ENCODE data around the gene CCKAR.

CCKAR gene

GRCh38 chr4:26484516-26484915, 5.8 kb downstream of the CCKAR start:
- DNase-seq (ENCODE audit: low spot score in 2 of 2): no peak
- no peak overlapping the region for H3K27ac Mint-ChIP-seq (ENCODE audit: low read depth)
- H3K4me3 Mint-ChIP-seq: no peak overlapping the region
- no peaks in the 10 kb centered on the region for H3K9me3 Mint-ChIP-seq
- H3K36me3 Mint-ChIP-seq (ENCODE audit: insufficient read depth): no peaks in the 10 kb centered on the region
- peaks cover 18% of the 10 kb centered on the region for H3K27me3 Mint-ChIP-seq
- no peak for ATAC-seq (replicated peaks; ENCODE audit: extremely low read depth, poor library complexity, severe bottlenecking)
- H3K4me1 Mint-ChIP-seq: no peaks in the 10 kb centered on the region

- no peak for DNase-seq (ENCODE audit: low spot score in 2 of 2)
- no peak overlapping the region for H3K27ac Mint-ChIP-seq (ENCODE audit: low read depth)
- peaks cover 14% of the 10 kb centered on the region for H3K27me3 Mint-ChIP-seq
- no peak for ATAC-seq (replicated peaks; ENCODE audit: extremely low read depth, poor library complexity, severe bottlenecking)
- H3K9me3 Mint-ChIP-seq: no peaks in the 10 kb centered on the region
- H3K4me1 Mint-ChIP-seq: no peaks in the 10 kb centered on the region
- H3K36me3 Mint-ChIP-seq (ENCODE audit: insufficient read depth): no peaks in the 10 kb centered on the region
- H3K4me3 Mint-ChIP-seq: no peak overlapping the region
Observed at GRCh38 chr4:26484032-26484515, 6.2 kb downstream of the CCKAR start.

- Mint-ChIP-seq H3K9me3 (no peaks in the 10 kb centered on the region), H3K27ac (ENCODE audit: low read depth) (no peak overlapping the region), H3K4me1 (no peaks in the 10 kb centered on the region), H3K27me3 (peaks cover under 1% of the 10 kb centered on the region), H3K36me3 (ENCODE audit: insufficient read depth) (no peaks in the 10 kb centered on the region), H3K4me3 (no peak overlapping the region)
- no peak for DNase-seq (ENCODE audit: low spot score in 2 of 2)
- no peak for ATAC-seq (replicated peaks; ENCODE audit: extremely low read depth, poor library complexity, severe bottlenecking)
Observed at GRCh38 chr4:26482508-26483462, 7.5 kb downstream of the CCKAR start.

DNA sequence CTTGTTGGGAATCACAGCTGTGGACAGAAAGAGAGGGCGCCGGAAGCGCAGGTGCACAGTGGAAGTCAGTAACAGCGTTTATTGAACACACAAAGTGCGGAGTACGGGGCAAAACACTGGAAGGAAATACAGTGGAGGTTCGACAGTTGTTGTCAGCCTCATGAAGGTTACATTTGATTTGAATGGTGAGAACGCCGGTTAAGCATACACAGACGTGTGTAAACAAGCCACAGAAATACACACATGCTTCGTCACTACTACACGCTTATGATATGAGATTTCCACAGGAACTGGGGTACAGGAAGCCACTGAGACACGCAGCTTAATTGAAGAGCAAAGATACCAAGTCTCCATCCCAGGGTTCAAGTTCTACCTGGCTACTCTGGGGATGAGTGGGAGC, 12.0 kb downstream of the CCKAR start:
- Mint-ChIP-seq H3K9me3 (no peaks in the 10 kb centered on the region), H3K27me3 (no peaks in the 10 kb centered on the region), H3K4me1 (no peaks in the 10 kb centered on the region), H3K4me3 (no peak overlapping the region), H3K27ac (ENCODE audit: low read depth) (no peak overlapping the region), H3K36me3 (ENCODE audit: insufficient read depth) (no peaks in the 10 kb centered on the region)
- no peak for ATAC-seq (replicated peaks; ENCODE audit: extremely low read depth, poor library complexity, severe bottlenecking)
- no peak for DNase-seq (ENCODE audit: low spot score in 2 of 2)

DNA sequence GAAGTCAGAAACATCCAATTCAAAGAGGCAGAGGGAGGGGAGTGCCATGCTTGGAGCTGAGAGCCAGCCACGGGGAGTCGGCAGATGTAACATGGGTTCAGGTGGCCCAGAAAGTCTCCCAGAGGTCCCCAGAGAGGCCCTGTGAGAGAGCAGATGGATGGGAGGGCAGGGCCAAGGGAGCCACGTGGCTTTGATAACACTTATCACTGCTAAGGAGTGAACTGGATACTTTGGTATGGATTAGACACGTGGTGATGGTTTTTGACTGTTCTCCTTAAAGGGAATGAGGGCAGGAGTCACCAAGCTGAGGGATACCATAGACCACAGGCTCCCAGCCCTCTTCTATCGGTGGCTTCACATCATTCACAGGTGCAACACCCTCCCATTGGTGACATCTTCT, 13.7 kb downstream of the CCKAR start:
- no peak for ATAC-seq (replicated peaks; ENCODE audit: extremely low read depth, poor library complexity, severe bottlenecking)
- H3K27ac Mint-ChIP-seq (ENCODE audit: low read depth): no peak overlapping the region

GRCh38 chr4:26475716-26476115, 14.6 kb downstream of the CCKAR start:
- no peak overlapping the region for H3K4me3 Mint-ChIP-seq
- DNase-seq (ENCODE audit: low spot score in 2 of 2) (no peak), ATAC-seq (replicated peaks; ENCODE audit: extremely low read depth, poor library complexity, severe bottlenecking) (no peak)

More for the DNA sequence above, 13.7 kb downstream of the CCKAR start:
- H3K9me3 Mint-ChIP-seq: no peaks in the 10 kb centered on the region
- H3K27me3 Mint-ChIP-seq: peaks cover 8% of the 10 kb centered on the region
- DNase-seq (ENCODE audit: low spot score in 2 of 2): no peak
- H3K4me1 Mint-ChIP-seq: no peaks in the 10 kb centered on the region
- H3K36me3 Mint-ChIP-seq (ENCODE audit: insufficient read depth): no peaks in the 10 kb centered on the region
- no peak overlapping the region for H3K4me3 Mint-ChIP-seq

DNA sequence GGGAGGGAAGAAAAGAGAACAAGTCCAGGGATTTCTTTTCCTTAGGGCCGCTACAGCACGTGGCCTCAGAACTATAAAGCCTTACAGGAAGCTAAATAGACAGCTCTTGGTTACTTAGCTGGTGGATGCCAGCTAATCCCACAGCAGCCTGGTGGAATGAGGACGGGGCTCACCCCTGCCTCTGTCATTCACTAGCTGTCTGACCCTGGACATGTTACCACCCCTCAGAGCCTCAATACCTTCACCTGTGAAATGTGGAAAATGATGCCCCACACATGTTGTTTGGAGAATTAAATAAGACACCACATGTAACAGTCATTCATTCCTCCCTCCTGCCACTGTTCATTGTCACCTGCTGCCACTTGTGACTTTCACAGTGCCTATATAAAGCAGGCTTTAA, 15.7 kb downstream of the CCKAR start:
- Mint-ChIP-seq H3K36me3 (ENCODE audit: insufficient read depth) (no peaks in the 10 kb centered on the region), H3K27ac (ENCODE audit: low read depth) (no peak overlapping the region), H3K27me3 (peaks cover 9% of the 10 kb centered on the region), H3K4me1 (no peaks in the 10 kb centered on the region), H3K4me3 (no peak overlapping the region), H3K9me3 (no peaks in the 10 kb centered on the region)
- DNase-seq (ENCODE audit: low spot score in 2 of 2): no peak
- no peak for ATAC-seq (replicated peaks; ENCODE audit: extremely low read depth, poor library complexity, severe bottlenecking)

More at GRCh38 chr4:26475716-26476115, 14.6 kb downstream of the CCKAR start:
- no peaks in the 10 kb centered on the region for H3K36me3 Mint-ChIP-seq (ENCODE audit: insufficient read depth)
- no peaks in the 10 kb centered on the region for H3K4me1 Mint-ChIP-seq
- no peaks in the 10 kb centered on the region for H3K9me3 Mint-ChIP-seq
- peaks cover 9% of the 10 kb centered on the region for H3K27me3 Mint-ChIP-seq
- no peak overlapping the region for H3K27ac Mint-ChIP-seq (ENCODE audit: low read depth)

- Mint-ChIP-seq H3K4me1 (no peaks in the 10 kb centered on the region), H3K27ac (ENCODE audit: low read depth) (no peak overlapping the region), H3K4me3 (no peak overlapping the region), H3K36me3 (ENCODE audit: insufficient read depth) (no peaks in the 10 kb centered on the region), H3K27me3 (peaks cover 9% of the 10 kb centered on the region), H3K9me3 (no peaks in the 10 kb centered on the region)
- DNase-seq (ENCODE audit: low spot score in 2 of 2) (no peak), ATAC-seq (replicated peaks; ENCODE audit: extremely low read depth, poor library complexity, severe bottlenecking) (no peak)
Observed at GRCh38 chr4:26473893-26474292, 16.4 kb downstream of the CCKAR start.

- Mint-ChIP-seq H3K27ac (ENCODE audit: low read depth) (no peak overlapping the region), H3K36me3 (ENCODE audit: insufficient read depth) (no peaks in the 10 kb centered on the region), H3K9me3 (no peaks in the 10 kb centered on the region), H3K4me1 (no peaks in the 10 kb centered on the region), H3K27me3 (peaks cover 16% of the 10 kb centered on the region), H3K4me3 (no peak overlapping the region)
- DNase-seq (ENCODE audit: low spot score in 2 of 2) (no peak), ATAC-seq (replicated peaks; ENCODE audit: extremely low read depth, poor library complexity, severe bottlenecking) (no peak)
Observed at GRCh38 chr4:26471890-26472289, 18.4 kb downstream of the CCKAR start.

DNA sequence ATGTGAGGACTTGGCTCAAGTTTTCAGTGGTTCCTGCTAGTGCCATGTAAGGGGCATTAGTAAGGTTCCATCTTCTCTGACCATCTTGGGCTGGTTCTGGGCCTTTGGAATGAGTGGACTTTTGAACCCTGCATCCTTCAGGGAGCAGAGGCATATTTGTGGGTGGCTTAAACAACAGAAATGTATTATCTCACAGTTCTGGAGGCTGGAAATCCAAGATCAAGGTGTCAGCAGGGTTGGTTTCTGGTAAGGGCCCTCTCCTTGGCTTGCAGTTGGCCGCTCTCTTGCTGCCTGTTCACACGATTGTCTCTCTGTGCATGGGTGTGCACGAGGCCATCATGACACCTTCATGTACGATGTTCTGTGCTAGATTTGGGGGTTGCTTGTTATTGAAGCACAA, 21.3 kb downstream of the CCKAR start:
- Mint-ChIP-seq H3K4me1 (no peaks in the 10 kb centered on the region), H3K27ac (ENCODE audit: low read depth) (no peak overlapping the region), H3K36me3 (ENCODE audit: insufficient read depth) (peaks cover 1% of the 10 kb centered on the region), H3K27me3 (peaks cover 34% of the 10 kb centered on the region), H3K4me3 (no peak overlapping the region), H3K9me3 (no peaks in the 10 kb centered on the region)
- DNase-seq (ENCODE audit: low spot score in 2 of 2) (no peak), ATAC-seq (replicated peaks; ENCODE audit: extremely low read depth, poor library complexity, severe bottlenecking) (no peak)

DNA sequence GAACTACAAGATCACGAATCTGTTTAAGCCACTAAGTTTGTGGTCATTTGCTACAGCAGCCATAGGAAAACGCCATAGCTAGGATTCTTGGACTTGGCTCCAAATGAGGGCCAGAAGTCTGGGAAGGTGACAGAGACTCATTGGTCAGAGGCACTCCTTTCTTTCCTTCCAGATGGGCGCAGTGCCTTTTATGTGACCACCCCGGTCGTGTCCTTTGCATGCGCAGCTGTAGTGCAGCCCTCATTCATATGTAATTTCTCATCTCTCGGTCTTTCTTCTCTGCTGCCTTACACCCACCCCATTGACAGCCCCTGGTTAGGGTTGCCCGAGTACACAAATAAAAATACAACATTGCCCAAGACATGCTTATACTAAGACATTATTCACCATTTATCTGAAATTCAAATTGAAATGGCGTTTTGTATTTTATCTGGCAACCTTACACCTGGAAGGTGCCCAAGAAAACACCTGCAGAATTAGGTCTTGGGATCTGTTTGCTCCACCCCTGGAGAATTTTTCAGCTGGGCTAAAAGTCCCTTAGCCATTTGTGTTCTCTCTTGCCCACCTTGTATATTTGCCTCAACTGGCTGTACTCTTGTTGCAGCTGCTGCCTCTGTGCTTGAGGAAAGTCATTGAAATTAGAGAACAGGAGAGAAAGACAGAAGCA, 21.9 kb downstream of the CCKAR start:
- Mint-ChIP-seq H3K9me3 (no peaks in the 10 kb centered on the region), H3K4me1 (no peaks in the 10 kb centered on the region), H3K36me3 (ENCODE audit: insufficient read depth) (peaks cover 1% of the 10 kb centered on the region), H3K27me3 (peaks cover 34% of the 10 kb centered on the region), H3K4me3 (no peak overlapping the region), H3K27ac (ENCODE audit: low read depth) (no peak overlapping the region)
- ATAC-seq (replicated peaks; ENCODE audit: extremely low read depth, poor library complexity, severe bottlenecking): no peak
- no peak for DNase-seq (ENCODE audit: low spot score in 2 of 2)

DNA sequence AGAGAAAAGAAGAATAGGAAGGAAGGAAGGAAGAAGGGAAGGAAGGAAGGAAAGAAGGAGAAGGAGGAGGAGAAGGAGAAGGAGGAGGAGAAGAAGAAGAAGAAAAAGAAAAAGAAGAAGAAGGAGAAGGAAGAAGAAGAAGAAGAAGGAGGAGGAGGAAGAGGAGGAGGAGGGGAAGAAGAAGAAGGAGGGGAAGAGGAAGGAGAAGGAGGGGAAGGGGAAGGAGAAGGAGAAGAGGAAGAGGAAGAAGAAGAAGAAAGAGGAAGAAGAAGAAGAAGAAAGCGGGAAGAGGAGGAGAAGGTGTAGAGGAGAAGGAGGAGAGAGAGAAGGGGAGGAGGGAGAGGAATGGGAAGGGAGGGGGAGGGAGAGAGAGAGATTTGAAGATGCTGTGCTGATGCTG, 22.6 kb downstream of the CCKAR start:
- Mint-ChIP-seq H3K36me3 (ENCODE audit: insufficient read depth) (peaks cover 1% of the 10 kb centered on the region), H3K9me3 (no peaks in the 10 kb centered on the region), H3K4me1 (no peaks in the 10 kb centered on the region), H3K27ac (ENCODE audit: low read depth) (no peak overlapping the region), H3K27me3 (peaks cover 34% of the 10 kb centered on the region), H3K4me3 (no peak overlapping the region)
- no peak for ATAC-seq (replicated peaks; ENCODE audit: extremely low read depth, poor library complexity, severe bottlenecking)
- no peak for DNase-seq (ENCODE audit: low spot score in 2 of 2)

Data from central memory CD8-positive, alpha-beta T cell (primary cell).